Brain microvascular endothelial cell (primary cell): ENCODE data around the gene TFEB.

Experiments
- DNase-seq: peaks from one replicate; pipeline ENCODE4 v3.0.0-alpha.2; 2020
- H3K27ac ChIP-seq: fragments of 250-450 bp; sonication (Bioruptor Pico); 2 replicates; pipeline ENCODE4 v1.5.1; 2020; ENCODE audit warnings: mild to moderate bottlenecking, moderate library complexity
- H3K27me3 ChIP-seq: fragments of 250-450 bp; sonication (Bioruptor Pico); replicated peaks from 2 replicates; pipeline ENCODE4 v1.5.1; 2020; ENCODE audit warnings: mild to moderate bottlenecking
- H3K36me3 ChIP-seq: fragments of 250-450 bp; sonication (Bioruptor Pico); replicated peaks from 2 replicates; pipeline ENCODE4 v1.5.1; 2020; ENCODE audit warnings: mild to moderate bottlenecking
- H3K4me3 ChIP-seq: 2 replicates; pipeline ENCODE4 v1.5.1; 2011; ENCODE audit warnings: low read depth, mild to moderate bottlenecking, control low read depth, low read length, moderate library complexity
- in situ Hi-C: cut with HindIII; loops from 2 replicates; pipeline ENCODE4 v1.10.0; 2017; ENCODE audit warnings: low sequenced_read_pairs, low pct_ligation_motif_present
- TF ChIP-seq, protein P1 (sequence below): IDR thresholded peaks from 2 replicates; pipeline ENCODE4 v1.5.1; 2011; ENCODE audit warnings: low read depth, mild to moderate bottlenecking, moderate library complexity, low read length, control low read depth, inconsistent platforms; ENCODE audit errors: missing control alignments

The TFEB gene

DNA sequence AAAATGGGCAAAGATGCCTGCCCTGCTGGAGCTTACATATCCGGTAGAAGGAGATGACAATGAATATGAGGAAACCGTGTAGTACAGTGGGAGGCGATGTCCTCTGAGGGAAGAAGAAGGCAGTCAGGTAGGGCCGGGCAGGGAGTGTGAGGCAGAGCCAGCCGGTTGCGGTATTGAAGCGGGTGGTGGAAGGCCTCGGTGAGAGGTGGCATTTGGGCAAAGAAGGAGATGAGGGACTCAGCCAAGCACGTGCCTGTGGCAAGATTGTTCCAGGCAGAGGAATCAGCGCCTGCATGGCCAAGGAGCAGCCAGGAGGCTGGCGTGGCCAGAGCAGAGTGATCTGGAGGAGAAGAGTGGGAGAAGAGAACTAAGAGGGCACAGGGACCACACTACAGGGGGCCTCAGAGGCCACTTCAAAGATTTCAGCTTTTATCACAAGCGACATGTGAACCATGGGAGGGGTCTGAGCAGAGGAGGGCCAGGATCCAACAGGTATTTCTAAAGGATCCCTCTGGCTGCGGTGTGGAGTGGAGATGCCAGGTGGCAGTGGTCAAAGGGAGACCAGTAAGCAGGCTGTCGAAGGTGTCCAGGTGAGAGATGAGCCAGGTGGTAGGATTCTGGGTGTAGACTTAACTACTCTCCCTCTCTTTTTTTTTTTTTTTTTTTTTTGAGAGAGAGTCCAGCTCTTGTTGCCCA is 83.3 kb downstream of the TFEB start:
- Histone ChIP-seq H3K4me3 (no peak overlapping the region), H3K36me3 (peaks cover 3% of the 10 kb centered on the region), H3K27ac (no peak overlapping the region), H3K27me3 (no peaks in the 10 kb centered on the region)
- TF ChIP-seq, protein P1, sequence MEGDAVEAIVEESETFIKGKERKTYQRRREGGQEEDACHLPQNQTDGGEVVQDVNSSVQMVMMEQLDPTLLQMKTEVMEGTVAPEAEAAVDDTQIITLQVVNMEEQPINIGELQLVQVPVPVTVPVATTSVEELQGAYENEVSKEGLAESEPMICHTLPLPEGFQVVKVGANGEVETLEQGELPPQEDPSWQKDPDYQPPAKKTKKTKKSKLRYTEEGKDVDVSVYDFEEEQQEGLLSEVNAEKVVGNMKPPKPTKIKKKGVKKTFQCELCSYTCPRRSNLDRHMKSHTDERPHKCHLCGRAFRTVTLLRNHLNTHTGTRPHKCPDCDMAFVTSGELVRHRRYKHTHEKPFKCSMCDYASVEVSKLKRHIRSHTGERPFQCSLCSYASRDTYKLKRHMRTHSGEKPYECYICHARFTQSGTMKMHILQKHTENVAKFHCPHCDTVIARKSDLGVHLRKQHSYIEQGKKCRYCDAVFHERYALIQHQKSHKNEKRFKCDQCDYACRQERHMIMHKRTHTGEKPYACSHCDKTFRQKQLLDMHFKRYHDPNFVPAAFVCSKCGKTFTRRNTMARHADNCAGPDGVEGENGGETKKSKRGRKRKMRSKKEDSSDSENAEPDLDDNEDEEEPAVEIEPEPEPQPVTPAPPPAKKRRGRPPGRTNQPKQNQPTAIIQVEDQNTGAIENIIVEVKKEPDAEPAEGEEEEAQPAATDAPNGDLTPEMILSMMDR: no peak
- in situ Hi-C loops: no loop called here
- DNase-seq: no peak

DNA sequence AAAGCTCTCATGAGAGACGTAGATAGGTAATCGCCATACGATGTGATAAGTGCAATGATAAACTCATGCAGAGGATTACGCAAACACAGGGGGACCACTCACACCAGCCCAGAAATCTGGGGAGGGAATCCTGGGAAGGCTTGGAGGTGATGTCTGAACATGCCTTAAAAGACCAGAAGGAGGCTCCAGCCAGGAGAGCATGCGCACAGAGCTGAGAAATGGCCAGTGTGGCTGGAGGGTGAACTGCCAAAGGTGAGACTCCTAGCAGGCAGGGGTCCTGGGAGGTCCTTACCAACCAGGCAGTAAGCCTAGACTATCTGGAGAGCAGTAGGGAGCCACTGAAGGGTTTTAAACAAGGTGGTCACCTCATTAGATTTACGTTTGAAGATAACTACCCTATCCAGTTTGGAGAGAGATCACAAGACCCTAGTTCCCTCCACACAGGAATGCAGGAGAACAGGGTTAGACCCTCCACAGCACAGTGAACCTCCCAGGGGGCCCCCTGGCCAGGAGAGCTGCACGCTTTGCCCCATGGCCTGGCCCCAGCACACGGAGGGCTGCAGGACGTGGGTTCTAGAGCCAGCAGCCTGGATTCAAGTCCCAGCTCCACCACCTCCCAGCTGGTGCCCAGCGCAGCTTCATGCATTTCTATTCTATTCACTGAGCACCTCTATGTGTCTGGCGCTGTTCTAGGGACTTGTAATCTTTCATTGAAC is 84.0 kb downstream of the TFEB start:
- Histone ChIP-seq H3K36me3 (peaks cover 3% of the 10 kb centered on the region), H3K4me3 (no peak overlapping the region), H3K27me3 (no peaks in the 10 kb centered on the region), H3K27ac (no peak overlapping the region)
- DNase-seq: no peak
- in situ Hi-C loops: no loop called here
- TF ChIP-seq, protein P1: no peak

DNA sequence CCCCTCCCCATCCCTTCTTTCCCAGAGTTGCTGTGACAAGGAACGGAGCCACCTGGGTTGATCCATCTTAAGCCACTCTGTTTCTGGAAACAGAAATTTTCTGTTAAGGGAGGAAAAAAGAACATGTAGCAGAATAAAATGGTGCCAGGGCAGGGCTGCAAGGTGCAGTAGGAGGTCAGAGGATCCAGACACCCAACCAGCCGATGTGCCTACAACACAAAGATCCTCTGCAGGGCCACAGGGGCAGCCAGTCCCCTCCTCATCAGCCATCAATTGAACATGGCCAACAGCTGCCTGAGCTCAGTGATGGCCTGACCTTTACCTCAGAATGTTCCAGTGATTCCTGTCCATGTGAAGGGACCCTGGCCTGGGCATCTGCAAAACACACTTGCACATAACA is 85.3 kb downstream of the TFEB start:
- H3K36me3 ChIP-seq: peaks cover 3% of the 10 kb centered on the region
- in situ Hi-C loops: no loop called here

GRCh38 chr6:41649596-41649995 is 85.8 kb downstream of the TFEB start:
- Histone ChIP-seq H3K36me3 (peaks cover 3% of the 10 kb centered on the region), H3K27me3 (no peaks in the 10 kb centered on the region), H3K27ac (no peak overlapping the region), H3K4me3 (no peak overlapping the region)
- TF ChIP-seq, protein P1: no peak
- in situ Hi-C loops: no loop called here
- no peak for DNase-seq

More for the DNA sequence above, 85.3 kb downstream of the TFEB start:
- no peak overlapping the region for H3K27ac ChIP-seq
- H3K27me3 ChIP-seq: no peaks in the 10 kb centered on the region
- TF ChIP-seq, protein P1: no peak
- no peak for DNase-seq
- no peak overlapping the region for H3K4me3 ChIP-seq

DNA sequence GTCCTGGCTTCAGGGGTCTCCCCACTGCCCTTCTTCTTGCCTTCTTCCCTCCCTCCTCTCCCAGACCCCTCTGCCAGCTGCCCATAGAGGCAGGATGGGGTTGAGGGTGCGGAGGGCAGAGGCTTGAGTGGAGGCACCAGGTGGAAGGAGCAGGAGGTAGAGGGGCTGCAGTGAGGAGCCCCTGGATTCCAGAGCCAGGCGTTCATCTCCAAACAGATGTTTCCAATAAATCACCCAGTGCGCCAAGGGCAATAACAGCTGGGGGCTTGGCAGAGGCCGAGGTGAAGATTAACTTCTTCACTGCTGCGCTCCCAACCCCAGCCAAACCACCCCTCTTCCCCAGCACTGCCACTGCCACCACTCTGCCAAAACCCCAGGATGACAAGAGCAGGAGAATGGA is 86.5 kb downstream of the TFEB start:
- in situ Hi-C loops: no loop called here
- H3K36me3 ChIP-seq: peaks cover 3% of the 10 kb centered on the region
- H3K27ac ChIP-seq: no peak overlapping the region
- TF ChIP-seq, protein P1: no peak
- DNase-seq: no peak
- no peak overlapping the region for H3K4me3 ChIP-seq
- H3K27me3 ChIP-seq: no peaks in the 10 kb centered on the region
